ENCODE data around the gene GMDS.
A peak's percentile ranks its signal among the peaks of the same experiment; 100 is the strongest.

Gene GMDS

DNA sequence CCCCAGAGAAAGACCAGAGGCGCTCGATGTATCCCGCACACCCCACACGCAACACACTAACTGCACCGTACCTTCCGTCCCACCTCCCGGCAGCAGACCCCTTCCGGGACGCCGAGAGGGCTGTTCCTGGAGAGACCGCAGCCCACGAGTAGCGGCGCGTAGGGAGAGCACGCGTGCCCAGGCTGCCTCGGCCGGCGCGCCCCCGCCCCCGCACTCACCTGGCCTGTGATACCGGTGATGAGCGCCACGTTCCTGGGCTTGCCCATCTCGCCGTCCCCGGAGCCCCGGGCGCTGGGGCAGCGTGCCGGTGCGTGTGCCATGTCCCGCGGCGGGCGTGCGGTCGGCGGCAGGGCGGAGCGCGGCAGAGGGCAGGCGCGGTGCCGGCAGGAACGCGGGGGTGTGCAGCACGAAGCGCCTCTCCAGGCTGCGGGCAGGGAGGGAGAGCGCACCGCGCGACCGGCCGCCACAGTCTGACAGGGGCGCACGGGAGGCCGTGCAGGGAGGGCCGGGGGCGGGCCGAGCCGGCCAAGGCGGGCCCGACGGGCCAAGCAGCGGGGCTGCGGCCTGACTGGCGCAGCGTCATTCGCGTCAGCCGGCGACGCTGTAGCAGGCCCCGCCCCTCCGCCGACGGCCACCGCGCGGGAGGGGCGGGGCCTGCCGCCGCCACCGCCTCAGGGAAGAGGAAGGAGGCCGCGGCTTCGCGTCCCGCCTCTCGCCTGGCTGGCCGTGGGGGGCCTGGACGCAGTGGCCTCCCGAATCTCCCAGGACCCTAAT is at the start of gene GMDS:
GMDS (minus strand) TSS at position 503 of the 774 bp plus-strand sequence.
- DNase-seq: peak; percentile 80 to 87

DNA sequence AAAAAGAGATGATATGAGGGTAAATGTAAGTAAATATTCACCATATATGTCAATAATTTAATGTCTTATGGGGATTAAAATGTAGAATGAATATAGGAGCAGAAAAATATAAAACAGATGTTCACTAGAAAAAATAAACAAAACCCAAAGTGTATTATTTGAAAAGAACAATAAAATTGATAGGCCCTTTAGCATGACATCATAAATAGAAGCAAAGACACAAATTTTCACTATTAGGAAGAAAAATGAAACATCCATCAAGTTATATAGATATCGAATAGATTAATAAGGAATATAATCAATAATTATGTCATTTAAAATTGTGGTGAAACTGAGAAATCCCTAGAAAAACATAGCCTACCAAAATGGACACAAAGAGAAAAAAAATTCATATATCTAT is 40.1 kb upstream of the GMDS start:
- DNase-seq: no peak

DNA sequence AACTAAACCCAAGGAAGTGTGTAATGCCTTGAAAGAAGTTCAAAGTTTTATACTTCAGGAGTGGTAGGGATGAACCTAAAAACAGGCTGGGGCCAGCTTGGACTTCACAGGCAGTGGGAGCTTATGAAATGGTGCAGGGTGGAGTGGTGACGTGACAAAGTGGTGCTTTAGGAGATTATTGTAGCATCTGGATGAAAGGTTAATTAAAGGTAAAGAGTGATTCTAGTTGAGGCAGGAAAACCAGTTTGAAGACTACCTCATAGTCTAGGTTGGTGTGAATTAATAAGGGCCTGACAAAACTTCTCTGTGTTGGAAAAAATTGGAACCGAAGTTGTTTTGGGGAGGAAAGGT is 30.5 kb upstream of the GMDS start:
- no peak for DNase-seq

DNA sequence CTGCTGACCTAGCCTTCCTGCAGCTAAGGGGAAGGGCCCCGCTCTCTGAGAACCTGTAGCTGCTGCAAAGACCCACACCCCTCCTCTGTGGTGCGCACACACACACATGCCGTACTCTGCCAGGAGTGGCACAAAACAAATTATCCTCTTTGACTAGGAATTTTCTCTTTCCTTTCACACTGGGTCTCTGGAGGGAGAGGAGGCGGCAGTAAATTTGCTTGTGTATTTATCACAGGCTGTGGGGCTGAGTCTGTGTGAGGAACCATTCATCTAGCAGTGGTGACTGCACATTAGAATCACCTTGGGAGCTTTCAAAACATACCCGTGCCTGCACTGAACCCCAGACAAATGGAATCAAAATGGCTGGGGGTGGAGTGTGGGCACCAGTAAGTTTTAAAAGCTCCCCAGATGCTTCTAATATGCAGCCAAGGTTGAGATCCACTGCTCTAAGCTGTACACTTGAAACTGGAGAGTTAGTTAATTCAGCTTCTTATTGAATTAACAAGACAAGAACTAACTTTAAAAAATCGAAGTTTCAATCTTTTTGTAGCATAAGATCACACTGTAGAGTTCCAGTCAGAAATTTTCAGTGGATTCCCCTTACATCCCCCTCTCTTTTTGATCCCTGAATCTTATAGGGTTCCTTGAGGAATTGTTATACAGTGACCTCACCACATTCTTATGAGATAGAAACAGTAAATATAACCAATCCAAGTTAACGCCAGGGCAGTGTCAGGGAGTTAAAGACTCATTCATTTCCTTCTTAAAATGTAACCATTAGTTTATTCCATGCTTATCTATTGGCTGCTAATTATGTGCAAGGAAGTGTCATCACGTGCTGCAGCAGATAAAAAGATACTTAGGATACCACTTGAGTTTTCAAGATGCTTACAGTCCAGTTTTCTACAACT is 29.8 kb upstream of the GMDS start:
- DNase-seq: no peak

DNA sequence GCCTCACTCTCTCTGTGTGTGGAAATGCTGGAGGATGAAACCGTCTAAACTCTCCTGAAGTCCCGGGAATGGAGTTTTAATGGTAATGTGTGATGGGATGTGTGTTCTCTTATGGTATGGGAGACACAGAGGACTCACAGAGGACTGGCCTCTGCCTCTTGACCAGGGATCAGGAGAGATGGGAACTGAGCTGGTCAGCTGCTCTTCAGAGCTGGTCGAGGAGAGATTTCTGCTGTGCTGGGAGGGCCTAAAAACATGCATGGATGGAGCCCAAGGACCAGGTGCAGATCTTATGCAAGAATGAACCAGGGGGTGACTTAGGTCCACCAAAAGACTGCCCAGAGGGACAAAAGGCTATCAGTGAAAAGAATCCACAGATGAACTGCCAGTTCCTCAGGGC is 27.3 kb upstream of the GMDS start:
- no peak for DNase-seq

DNA sequence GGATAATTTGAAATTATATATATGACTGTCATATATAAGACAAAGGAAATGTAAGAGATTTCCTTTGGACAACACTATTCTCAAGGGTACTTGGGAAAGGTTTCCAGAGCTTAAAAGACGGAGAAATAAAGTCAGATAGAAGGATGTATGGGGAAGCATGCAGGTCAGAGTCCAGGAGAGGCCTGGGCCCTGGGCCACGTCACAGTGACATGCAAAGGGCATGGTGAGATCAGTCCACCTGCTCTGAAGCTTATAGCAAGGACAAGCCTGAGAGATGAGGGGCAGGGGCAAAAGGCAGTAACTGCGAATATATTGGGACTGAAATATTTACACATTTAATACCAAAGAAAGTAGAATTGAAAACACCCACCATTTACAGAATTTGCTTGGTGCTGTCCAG is 24.6 kb upstream of the GMDS start:
- DNase-seq: no peak

DNA sequence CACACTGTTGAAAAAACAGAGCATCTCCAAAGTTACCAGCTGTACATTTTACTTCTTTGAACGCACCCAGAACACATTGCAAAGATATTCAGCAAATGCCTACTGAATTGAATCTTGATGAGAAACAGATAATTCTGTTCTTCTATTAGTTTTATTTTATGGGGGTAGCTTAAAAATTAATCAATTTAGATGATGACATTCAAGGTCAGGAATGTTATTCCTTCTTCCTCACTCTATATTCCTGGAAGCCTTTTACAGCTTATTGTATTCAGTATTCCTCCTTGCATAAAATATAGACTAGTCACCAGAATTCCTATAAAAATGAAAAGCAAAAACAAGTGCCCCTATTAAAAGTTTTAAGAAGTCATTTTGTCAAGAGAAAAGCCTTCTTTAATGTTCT is 21.4 kb upstream of the GMDS start:
- no peak for DNase-seq

DNA sequence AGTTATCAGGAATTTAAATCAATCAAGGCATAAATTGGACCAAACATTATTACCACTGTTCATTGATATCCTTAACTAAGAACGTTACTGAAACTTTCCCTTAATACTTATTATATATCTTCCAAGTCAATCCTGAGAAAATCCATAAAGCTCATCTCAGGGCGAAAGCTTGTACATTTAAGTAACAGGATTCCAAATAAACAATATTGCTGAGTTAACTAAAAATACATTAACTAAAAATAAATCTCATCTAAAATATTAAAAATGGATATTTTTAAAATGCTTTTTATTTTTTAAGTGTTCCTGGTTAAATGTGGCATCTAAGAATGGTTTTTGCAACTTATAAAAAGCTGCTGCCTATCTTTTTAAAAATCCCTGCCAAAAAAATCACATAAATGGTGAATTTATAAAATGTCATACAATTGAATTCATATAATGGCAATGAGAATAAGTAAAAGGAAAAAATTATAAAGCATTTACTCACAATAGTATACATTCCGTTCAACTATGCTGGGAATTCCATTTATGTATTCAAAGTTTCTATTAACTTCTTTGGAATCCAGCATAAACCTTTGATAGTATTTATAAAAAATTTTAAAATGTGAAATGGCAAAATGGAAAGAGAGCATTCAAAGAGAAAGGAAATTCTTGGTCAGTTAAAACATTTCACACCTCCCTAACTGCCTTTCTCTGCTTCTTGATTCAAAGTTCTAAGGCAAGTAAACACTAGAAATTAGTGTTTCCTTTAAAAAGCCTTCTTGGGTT is 20.8 kb upstream of the GMDS start:
- DNase-seq: no peak

DNA sequence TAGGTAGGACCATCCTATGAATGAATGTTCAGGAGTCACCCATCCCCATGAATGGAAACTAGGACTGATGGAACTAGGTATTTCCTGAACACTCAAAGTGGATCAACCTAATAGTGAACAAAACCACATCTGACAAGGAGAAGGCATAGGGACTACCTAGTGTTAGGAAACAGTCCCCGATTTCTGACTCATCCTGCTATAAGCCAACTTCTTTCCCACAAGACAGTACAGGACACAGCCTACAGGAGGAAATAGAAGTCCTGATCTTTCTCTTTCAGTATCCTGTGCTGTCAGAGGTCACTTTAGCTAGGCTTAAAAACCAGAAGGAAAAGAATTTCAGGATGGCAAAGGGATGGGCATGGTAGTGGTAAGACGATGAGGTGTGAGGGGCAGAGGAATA is 19.5 kb upstream of the GMDS start:
- no peak for DNase-seq

DNA sequence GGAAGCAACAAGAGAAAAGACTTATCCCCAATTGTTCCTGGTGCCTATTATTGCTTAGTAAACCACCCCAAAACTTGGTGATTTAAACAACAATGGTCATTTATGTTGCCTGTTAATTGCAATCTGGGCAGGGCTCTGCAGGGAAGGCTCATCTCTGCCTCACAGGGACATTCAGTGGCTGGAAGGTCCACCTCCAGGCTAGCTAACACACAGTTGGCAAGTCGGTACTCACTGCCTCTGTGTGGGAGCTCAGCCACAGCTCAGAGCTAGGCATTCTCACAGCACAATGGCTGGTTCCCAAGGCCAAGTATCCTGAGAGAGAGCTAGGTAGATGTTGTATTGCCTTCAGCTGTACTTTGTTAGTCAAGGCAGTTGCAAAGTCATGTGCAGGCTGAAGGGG is 18.5 kb upstream of the GMDS start:
- DNase-seq: no peak

DNA sequence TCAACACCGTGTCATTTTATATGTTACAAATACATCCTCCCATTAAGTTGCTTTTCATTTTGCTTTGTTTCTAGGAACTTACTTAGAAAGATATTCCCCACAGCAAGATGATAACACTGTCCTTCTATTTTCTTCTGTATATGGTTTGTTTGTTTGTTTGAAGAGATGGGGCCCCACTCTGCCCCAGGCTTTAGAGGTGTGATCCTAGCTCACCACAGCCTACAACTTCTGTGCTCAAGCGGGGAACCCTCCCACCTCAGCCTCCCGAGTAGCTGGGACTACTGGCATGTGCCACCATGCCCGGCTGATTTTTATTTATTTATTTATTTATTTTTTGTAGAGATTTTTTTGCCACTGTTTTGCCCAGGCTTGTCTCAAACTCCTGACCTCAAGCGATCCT is 14.2 kb upstream of the GMDS start:
- no peak for DNase-seq

DNA sequence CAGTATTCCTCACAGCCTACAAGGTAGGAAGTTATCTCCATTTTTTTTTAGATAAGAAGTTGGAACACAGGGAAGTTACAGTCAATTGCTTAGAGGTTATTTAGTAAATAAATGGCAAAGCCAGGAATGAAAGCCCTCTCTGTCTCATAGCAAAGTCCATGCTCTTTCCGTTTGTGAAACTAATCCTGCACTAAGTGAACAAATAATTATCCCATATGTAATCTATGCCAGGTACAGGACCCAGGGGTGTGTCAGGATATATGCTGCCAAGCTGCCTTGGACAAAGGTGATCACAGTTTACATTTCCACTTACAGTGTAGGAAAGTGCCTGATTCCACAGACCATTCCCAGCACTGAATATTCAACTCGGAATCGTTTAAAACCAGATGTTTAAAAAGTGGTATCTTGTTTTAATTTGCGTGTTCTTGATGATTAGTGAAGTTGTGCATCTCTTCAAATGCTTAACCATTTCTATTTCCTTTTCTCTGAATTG is 13.6 kb upstream of the GMDS start:
- no peak for DNase-seq

DNA sequence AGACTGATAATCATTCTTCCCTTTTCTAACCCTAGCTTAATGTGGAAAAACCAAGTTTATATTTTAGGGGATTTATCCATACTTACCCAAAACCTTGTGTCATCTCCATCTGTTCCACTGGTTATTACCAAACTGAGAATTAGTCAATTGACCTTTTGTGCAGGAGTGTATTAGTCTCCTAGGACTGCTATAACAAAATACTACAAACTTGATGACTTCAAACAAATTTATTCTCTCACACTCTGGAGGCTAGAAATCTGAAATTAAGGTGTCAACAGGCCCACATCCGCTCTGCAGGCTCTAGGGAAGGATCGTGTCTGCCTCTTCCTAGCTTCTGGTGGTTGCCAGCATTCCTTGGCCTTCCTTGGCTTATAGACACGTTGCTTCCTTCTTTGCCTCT is 12.7 kb upstream of the GMDS start:
- DNase-seq: no peak

DNA sequence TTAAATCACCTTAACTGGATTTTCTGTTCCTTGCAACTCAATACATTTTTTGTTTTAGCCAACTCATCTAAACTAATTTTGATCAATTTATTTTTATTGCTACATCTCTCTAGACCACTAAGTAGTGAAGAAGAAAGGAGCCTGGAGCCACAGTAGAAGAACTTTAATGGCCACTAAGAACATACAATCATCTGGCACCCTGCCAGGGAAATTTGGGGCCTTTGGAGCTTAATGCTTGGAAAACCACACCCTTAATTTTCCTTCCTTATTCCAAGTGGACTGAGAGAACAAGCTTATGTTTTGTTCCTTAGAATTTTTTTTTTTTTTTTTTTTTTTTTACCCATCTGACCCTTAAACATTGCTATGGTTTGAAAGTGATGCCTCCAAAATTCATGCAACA is 12.0 kb upstream of the GMDS start:
- no peak for DNase-seq

DNA sequence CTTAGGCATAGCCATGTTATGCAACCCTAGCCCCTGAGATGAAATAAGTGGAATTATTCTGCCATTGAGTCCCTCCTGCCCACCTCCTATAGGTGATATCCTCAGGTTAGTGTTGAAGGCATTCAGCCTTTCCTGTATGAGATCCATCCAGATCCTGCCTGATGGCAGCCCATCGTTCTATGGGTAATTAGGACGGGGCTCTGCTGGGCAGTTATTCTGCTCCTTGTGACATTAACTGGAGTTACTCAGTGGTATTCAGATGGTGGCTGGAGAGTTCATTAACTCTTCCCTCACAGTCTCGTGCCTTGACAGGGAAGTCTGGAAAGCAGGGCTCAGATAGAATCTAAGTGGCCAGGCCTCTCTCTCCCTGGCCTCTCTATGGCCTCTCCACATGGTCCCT is 9.3 kb upstream of the GMDS start:
- DNase-seq: no peak

DNA sequence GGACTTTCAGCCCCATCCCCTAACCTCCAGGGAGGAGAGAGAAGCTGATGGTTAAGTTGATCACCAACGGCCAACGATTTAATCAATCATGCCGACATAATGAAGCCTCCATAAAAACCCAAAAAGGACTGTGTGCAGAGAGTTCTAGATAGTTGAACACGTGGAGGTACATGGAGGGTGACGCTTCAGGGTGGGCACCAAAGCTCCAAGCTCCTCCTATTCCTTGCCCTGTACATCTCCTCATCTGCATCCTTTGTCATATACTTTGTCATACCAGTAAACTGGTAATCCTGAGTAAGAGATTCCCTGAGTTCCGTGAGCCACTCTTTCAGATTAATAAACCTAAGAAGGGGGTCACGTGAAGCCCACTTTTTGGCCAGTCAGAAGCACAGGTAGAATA is 3.7 kb upstream of the GMDS start:
- no peak for DNase-seq

DNA sequence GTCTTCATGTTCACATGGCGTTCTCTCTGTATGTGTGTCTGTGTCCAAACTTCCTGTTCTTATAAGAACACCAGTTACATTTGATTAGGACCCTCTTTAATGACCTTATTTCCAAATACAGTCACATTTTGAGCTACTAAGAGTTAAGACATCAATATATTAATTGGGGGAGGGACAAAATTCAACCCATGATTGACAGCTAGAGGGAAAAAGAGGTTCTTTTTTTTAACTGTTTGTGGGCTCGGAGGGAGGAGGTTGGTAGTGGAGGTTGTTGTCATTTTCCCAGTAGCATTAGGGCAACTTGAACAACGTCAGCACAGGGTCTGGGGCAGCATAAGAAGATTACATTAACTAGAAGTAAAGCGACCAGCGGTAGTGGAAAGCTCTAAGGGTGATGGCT is 2.3 kb upstream of the GMDS start:
- DNase-seq: no peak

DNA sequence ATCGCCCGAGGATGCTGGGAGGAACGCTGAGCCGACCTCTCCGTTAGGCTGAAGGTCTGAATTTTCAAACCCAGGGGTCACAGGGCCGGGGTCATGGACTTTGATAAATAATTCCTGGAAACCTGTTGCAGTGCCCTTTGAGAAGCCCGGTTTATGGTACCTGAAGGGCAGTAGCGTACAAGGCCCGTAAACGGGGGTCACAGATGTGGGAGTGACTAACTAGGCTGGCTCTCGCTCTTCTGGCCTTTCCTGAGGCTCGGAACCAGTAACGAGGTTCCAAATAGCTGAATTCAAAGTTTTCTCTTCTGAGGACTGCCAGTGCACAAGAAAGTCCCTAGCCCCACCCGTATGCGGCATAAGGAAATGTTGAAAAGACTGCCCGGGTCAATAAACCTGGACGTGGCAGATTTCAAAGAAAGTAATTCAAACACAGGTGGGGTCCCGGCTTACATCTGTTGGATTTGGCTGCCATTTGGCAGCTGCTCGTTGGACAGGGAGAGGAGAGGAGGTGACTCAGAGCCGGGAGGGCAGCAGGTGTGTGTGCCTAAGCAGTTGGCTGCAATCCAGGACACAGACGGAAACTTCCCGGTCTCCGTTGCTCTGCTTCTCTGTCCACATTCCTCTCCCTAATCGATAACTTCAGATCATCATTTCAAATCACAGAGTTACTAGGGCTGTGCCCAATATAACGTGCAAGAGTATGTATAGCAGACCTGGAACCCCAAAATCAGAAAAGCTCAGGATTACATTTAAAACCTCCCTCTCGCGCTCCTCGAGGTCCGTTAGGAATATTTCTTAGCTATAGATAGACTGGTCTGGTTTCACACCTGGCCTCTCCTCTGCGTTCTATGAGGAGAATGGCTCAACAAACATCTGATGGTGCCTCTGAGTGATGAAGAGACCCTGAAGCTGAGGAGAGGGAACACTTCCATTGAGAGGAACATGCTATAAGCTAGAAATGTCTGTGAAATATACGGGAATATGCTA is 765 bp upstream of the GMDS start:
- peak; percentile 56 to 62 for DNase-seq

DNA sequence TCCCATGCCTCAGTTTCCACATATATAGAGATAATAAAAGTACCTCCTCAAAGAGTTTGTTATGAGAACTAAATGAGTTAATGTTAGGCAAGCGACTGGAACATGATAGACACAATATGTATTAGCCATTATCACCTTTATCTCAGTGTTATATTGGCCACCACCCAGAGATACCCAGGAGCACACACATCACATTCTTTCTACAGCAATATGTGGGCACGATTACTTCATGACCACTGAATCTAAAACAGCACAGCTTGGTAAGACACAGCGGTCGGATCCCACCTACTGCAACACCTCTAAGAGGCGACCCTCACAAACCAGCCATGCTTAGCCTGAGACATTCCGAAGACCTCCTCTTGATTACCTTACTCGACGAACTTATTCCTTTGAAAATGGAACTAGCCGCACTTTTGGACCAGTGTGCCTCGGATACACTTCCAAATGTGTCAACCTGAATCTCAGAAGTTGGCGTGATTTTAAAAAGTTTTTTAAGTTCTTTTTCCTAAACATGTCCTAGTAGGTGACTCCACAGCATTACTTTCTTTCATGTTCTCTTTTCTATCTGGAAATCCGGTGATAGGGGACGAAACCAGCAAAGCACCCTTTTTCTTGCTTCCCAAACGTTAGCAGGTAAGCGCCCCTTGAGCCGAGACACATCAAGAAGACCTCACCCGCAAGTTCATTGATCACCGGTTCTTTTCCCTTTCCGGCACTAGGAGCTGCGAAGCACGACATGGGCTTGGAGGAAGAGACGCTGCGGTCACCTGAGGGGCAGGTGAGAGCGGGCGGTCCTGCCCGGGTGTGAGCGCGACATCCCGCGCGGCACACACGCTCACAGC is 923 bp downstream of the GMDS start:
- no peak for DNase-seq

DNA sequence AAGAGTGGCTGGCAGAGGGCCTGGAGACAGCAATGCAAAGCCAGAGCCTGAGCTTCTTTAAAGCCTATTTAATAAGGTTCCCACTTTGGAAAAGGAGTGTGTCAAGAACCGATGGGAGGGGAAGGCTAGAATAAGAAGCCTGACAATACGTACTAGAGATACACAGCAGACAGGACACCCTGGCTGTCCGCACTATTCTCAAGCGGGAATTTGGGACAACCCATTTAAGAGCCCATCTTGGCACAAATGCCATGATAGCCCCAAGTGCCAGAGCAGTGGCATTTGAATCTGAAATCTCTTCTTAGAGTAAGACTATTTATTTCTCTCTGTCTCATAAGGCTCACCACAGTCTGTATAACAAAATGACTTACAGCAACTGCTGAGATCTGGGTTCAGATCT is 3.1 kb downstream of the GMDS start:
- no peak for DNase-seq

DNA sequence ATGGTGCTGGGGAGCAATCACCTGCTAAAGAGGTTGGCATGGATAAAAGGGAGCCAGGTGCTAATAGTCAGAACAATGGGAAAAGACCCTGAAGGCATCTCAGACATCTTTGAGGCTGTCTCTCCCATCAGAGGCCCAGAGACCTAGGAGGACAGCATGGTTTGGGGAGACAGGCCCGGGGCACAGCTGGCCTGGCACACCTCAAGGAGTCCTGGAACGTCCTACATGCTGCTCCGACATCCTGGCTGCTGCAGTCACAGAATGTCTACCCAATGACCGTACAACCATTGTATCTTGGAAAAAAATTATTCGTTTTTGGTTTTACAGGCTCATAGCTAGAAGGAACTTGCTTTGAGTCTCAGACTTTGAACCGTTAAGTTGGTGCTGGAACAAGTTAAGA is 4.4 kb downstream of the GMDS start:
- no peak for DNase-seq

All from activated T-cell treated with anti-CD3 and anti-CD28 coated beads, Interleukin-2, amount 50 U/mL, for 48 hours (primary cell).